Measurements from ENCODE around the gene TRPV2.
A peak's percentile ranks its signal among the peaks of the same experiment; 100 is the strongest.

DNA sequence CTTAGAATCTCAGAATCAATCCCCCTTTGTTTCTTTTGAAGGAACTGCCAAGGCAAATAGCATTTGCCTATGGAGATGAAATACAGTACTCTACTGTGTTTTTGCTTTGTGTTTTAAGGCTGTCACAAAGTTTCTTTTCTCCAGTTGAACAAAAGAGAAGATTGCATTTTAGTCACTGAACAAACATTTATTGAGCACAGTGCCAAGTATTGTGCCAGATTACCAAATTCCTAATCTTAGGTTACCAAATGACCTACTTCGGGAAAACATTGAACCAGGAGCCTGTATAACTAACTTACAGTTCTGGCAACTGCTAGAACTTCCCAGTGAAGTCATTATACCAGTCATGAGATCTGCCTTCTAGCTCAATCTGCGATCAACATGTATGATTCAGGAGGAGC lies 37.4 kb upstream of the TRPV2 start:
- no peak for TF ChIP-seq PPARA (CRISPR knock-in tag; IDR thresholded peaks at IDR 0.05; ENCODE audit: borderline replicate concordance)
- TF ChIP-seq, protein P1, sequence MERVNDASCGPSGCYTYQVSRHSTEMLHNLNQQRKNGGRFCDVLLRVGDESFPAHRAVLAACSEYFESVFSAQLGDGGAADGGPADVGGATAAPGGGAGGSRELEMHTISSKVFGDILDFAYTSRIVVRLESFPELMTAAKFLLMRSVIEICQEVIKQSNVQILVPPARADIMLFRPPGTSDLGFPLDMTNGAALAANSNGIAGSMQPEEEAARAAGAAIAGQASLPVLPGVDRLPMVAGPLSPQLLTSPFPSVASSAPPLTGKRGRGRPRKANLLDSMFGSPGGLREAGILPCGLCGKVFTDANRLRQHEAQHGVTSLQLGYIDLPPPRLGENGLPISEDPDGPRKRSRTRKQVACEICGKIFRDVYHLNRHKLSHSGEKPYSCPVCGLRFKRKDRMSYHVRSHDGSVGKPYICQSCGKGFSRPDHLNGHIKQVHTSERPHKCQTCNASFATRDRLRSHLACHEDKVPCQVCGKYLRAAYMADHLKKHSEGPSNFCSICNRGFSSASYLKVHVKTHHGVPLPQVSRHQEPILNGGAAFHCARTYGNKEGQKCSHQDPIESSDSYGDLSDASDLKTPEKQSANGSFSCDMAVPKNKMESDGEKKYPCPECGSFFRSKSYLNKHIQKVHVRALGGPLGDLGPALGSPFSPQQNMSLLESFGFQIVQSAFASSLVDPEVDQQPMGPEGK (CRISPR knock-in tag; IDR thresholded peaks at IDR 0.05; ENCODE audit: borderline replicate concordance) = no peak
- TF ChIP-seq CSRNP3 (CRISPR knock-in tag; IDR thresholded peaks at IDR 0.05) = no peak
- no peak for TF ChIP-seq ZFP3 (CRISPR knock-in tag; IDR thresholded peaks at IDR 0.05)
- TF ChIP-seq POU6F1 (CRISPR knock-in tag; IDR thresholded peaks at IDR 0.05; ENCODE audit: borderline replicate concordance, low read depth) = no peak
- no peak for TF ChIP-seq ARNTL (CRISPR knock-in tag; IDR thresholded peaks at IDR 0.05; ENCODE audit: borderline replicate concordance, low read depth)
- no peak for TF ChIP-seq GLIS3 (CRISPR knock-in tag; IDR thresholded peaks at IDR 0.05)
- no peak for TF ChIP-seq ESRRG (CRISPR knock-in tag; IDR thresholded peaks at IDR 0.05)
- TF ChIP-seq ISL1 (CRISPR knock-in tag; IDR thresholded peaks at IDR 0.05) = peak; percentile 73
- TF ChIP-seq ZNF8 (CRISPR knock-in tag; IDR thresholded peaks at IDR 0.05) = no peak
